Lung (tissue), 12 donors: ENCODE results near the gene CXXC5. TPM values are rescaled to one million over a fixed set of nuclear protein-coding genes. Genes with fewer than 3 reads are reported as not detected.

Experiments
- ATAC-seq: fragments of 200-7000 bp; cut with Tn5 transposase; one replicate; pipeline ENCODE4 v1.9.1; 2020; ENCODE audit warnings: moderate number of reproducible peaks; ENCODE audit not compliant: insufficient read depth, low FRiP score
- DNase-seq, 3 donors: peaks; one replicate each; pipeline ENCODE4 v3.0.0-alpha.2; 2013 to 2017
- H3K27ac ChIP-seq, 2 donors: one replicate each; pipeline ENCODE4 v1.5.1; 2013; ENCODE audit warnings: mild to moderate bottlenecking in 2 of 2, moderate library complexity in 2 of 2, control low read depth in 1 of 2, inconsistent platforms in 1 of 2, low read depth in 1 of 2, low read length in 1 of 2
- H3K27me3 ChIP-seq, 3 donors: one replicate each; pipeline ENCODE4 v1.5.1; 2013; ENCODE audit warnings: low read length in 2 of 3; ENCODE audit not compliant: control insufficient read depth in 3 of 3, insufficient read depth in 3 of 3
- H3K36me3 ChIP-seq, 4 donors: one replicate each; pipeline ENCODE4 v1.5.1; 2013; ENCODE audit warnings: low read length in 4 of 4, mild to moderate bottlenecking in 1 of 4, moderate library complexity in 1 of 4; ENCODE audit not compliant: control insufficient read depth in 4 of 4, insufficient read depth in 4 of 4
- H3K4me1 ChIP-seq, 5 donors: one replicate each; pipeline ENCODE4 v1.5.1; 2013; ENCODE audit warnings: low read length in 5 of 5, mild to moderate bottlenecking in 2 of 5, moderate library complexity in 1 of 5; ENCODE audit not compliant: control insufficient read depth in 5 of 5, insufficient read depth in 5 of 5
- H3K4me3 ChIP-seq: one replicate; pipeline ENCODE4 v1.5.1; 2013; ENCODE audit warnings: mild to moderate bottlenecking, control low read depth, moderate library complexity
- H3K9ac ChIP-seq, 2 donors: one replicate each; pipeline ENCODE4 v1.5.1; 2013; ENCODE audit warnings: low read length in 2 of 2, control low read depth in 1 of 2; ENCODE audit not compliant: insufficient read depth in 1 of 2
- H3K9me3 ChIP-seq, 4 donors: one replicate each; pipeline ENCODE4 v1.5.1; 2013; ENCODE audit warnings: low read length in 3 of 4, mild to moderate bottlenecking in 1 of 4, moderate library complexity in 1 of 4; ENCODE audit not compliant: control insufficient read depth in 4 of 4, insufficient read depth in 3 of 4
- WGBS, 2 donors: extraction: QIAGEN DNeasy Blood & Tissue Kit; methylation state at CpG; one replicate each; pipeline ENCODE4 v1.1.7; 2013; 5-methylcytosine and 5-hydroxymethylcytosine counted together
- polyA plus RNA-seq, 2 donors: library from polyadenylated mRNA; stranded (reverse); fragments of 200-250 nt; gene quantifications; one replicate each; pipeline ENCODE4 v1.2.1, GENCODE V29; 2013
- total RNA-seq, 2 donors: library from RNA; depleted of rRNA in 1 of 2; stranded (reverse); fragments of >200 nt in 1 of 2; gene quantifications; one replicate each; pipeline ENCODE4 v1.2.1, GENCODE V29; 2014 to 2021
- TF ChIP-seq, protein P1 (sequence below): IDR thresholded peaks from 2 replicates; pipeline ENCODE4 v1.5.1; 2012; ENCODE audit warnings: mild to moderate bottlenecking; ENCODE audit errors: control extremely low read depth, extremely low read depth
- donor health status: control.
- donor health status: control.
- donor health status: Bipolar disorder and iron deficiency.
- donor health status: healthy.
- donor health status: DM: yes; HTN: yes; CAD: no.

The CXXC5 gene
- total and polyA plus RNA-seq, 4 donors: 20.7 to 39.8 (median 25.0) TPM

DNA sequence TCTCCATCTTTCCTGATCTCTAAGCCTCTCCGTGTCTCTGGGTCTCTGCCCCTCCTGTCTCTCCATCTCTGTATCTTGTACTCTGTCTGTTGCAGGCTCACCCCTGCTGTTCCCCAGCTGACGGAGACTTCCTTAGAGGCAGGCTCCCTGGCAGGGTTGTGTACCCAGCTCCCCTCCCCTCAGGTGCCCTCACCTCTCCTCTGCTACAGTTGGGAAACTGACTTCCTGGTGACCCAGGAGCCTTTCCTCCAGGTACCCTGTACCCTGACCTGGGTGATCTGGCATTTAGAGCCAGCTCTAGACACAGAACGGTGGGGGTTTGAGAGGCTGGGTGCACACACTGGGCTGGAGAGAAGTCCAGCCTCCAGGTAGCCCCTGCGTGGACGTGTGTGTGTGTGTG lies 37.7 kb downstream of the CXXC5 start:
- no peak for ATAC-seq
- no peak for DNase-seq
- Histone ChIP-seq H3K36me3 (peaks cover 0 to 19% (median 0%) of the 10 kb centered on the region in 4 donors), H3K27me3 (no peaks in the 10 kb centered on the region), H3K4me1 (peaks cover 3 to 22% (median 9%) of the 10 kb centered on the region in 5 donors), H3K9me3 (no peaks in the 10 kb centered on the region), H3K4me3 (no peak overlapping the region), H3K27ac (peak overlapping the region in 1 of 2 donors; percentile 50), H3K9ac (no peak overlapping the region)
- WGBS, 2 donors: 85 to 86% methylated on average over 5 of the region's 5 CpGs
- TF ChIP-seq, protein P1, sequence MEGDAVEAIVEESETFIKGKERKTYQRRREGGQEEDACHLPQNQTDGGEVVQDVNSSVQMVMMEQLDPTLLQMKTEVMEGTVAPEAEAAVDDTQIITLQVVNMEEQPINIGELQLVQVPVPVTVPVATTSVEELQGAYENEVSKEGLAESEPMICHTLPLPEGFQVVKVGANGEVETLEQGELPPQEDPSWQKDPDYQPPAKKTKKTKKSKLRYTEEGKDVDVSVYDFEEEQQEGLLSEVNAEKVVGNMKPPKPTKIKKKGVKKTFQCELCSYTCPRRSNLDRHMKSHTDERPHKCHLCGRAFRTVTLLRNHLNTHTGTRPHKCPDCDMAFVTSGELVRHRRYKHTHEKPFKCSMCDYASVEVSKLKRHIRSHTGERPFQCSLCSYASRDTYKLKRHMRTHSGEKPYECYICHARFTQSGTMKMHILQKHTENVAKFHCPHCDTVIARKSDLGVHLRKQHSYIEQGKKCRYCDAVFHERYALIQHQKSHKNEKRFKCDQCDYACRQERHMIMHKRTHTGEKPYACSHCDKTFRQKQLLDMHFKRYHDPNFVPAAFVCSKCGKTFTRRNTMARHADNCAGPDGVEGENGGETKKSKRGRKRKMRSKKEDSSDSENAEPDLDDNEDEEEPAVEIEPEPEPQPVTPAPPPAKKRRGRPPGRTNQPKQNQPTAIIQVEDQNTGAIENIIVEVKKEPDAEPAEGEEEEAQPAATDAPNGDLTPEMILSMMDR: no peak

DNA sequence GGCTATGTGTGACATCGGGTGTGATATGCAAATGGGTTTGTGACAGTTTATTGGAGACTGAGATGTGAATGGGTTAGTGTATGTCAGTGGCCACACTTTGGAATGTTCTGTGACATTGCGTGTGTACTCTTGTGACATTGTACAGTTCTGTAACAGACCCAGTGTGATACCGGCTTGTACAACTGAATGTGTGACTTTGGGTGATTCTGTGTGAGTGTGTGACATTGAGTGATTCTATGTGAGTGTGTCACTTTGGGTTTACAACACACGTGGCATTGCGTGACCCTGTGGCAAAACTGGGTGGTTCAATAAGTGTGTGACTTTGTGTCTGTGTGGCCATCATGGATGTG lies 38.2 kb downstream of the CXXC5 start:
- 85% methylated on average over 5 of the region's 5 CpGs for WGBS, 2 donors
- Histone ChIP-seq H3K27ac (peak overlapping the region in 1 of 2 donors; percentile 23), H3K27me3 (no peaks in the 10 kb centered on the region), H3K9ac (no peak overlapping the region), H3K36me3 (peaks cover 0 to 17% (median 0%) of the 10 kb centered on the region in 4 donors), H3K9me3 (no peaks in the 10 kb centered on the region), H3K4me3 (no peak overlapping the region), H3K4me1 (peaks cover 3 to 22% (median 9%) of the 10 kb centered on the region in 5 donors)
- DNase-seq: no peak
- no peak for ATAC-seq
- TF ChIP-seq, protein P1: no peak

DNA sequence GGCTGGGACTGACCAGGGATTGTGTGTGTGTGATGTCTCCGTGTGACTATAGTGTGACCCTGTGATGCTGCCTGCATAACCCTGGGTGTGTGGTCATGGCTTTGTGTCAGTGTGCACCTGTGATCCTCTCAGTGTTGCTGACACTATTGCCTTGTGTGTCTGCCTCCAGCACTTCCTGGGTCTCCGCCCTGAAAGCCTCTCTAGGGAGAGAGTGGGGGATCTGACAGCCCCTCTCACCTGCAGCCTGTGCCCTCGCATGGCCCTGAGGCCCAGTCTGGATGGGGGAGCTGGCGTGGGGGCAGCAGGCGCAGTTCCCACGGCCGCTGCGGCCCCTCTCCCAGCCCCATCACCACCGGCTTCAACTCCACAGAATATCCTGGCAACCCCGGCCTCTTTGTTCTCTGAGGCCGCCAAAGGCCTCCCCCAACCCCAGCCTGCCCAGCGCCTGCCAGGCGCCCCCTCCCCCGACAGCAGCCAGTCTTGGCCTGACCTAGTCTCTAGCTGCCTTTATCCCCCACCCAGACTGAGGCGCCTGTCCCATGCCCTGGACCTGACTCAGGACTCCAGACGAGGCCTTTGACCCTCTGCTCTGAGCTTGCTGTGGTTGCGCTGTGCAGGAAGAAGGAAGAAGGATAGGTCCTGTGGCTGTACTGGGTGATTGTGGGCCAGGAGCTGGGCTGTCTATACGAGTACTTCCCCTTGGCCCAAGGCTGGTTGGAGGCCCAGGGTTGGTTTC lies 38.7 kb downstream of the CXXC5 start:
- peak overlapping the region in 1 of 2 donors; percentile 46 for H3K27ac ChIP-seq
- no peaks in the 10 kb centered on the region for H3K27me3 ChIP-seq
- TF ChIP-seq, protein P1: no peak
- peak in 1 of 3 donors; percentile 41 for DNase-seq
- no peaks in the 10 kb centered on the region for H3K9me3 ChIP-seq
- no peak overlapping the region for H3K9ac ChIP-seq
- H3K4me1 ChIP-seq: peaks cover 3 to 22% (median 9%) of the 10 kb centered on the region in 5 donors
- H3K36me3 ChIP-seq: peaks cover 0 to 14% (median 0%) of the 10 kb centered on the region in 4 donors
- no peak for ATAC-seq
- 85% methylated on average over 18 of the region's 18 CpGs for WGBS, 2 donors
- H3K4me3 ChIP-seq: no peak overlapping the region
